ENCODE measurements around the gene C18orf32.
"Not testable (repeated sequence)": the region's sequence is repeated elsewhere in the genome, so short reads cannot be mapped to it uniquely, and the experiment has no call there.

Gene C18orf32

DNA sequence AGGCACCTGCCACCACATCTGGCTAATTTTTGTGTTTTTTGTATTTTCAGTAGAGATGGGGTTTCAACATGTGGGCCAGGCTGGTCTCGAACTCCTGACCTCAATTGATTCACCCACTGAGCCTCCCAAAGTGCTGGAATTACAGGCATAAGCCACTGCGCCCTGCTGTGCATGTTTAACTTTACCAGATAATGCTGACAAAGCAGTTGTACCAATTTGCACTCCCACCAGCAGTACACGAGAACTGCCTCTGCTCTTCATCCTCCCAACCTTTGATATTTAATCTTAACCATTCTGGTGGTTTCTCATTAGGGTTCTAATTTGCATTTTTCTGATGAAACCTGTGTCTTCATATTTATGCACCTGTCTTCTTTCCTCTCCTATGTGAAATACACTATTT, 14.6 kb downstream of the C18orf32 start:
- no peak for DNase-seq (ENCODE audit: low read depth in 3 of 3, low spot score in 1 of 3)

DNA sequence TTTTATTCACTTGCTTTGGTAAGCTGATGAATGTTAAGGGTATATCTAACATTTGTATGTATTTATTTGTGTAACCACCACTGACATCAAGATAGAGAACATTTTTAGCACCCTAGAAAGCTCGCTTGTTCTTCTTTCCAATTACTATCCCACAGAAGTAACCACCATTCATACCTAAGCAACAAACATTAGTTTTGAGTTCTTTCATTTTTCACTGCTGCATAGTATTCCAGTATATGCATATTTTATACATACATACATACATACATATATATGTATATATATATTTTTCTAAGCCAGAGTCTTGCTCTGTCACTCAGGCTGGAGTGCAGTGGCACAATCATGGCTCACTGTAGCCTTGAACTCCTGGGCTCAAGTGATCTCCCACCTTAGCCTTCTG, 15.5 kb downstream of the C18orf32 start:
- no peak for DNase-seq (ENCODE audit: low read depth in 3 of 3, low spot score in 1 of 3)

DNA sequence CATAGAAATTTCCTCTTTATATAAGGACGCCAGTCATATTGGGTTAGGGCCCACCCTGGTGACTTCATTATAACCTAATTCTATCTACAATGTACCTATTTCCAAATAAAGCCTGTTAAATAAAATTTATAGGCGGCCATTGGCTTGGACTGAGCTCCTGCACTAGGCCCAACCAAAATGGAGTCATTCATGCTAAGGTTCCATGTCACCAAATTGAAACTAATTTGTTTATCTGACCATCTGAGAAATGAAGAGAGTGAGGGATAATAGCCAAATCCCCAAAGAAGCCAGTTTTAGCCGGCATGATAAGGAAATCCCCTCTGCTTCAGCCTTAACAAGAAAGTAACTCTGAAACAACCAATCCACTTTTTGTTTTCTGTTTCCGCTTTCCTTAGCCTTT, 19.4 kb downstream of the C18orf32 start:
- no peak for DNase-seq (ENCODE audit: low read depth in 3 of 3, low spot score in 1 of 3)

DNA sequence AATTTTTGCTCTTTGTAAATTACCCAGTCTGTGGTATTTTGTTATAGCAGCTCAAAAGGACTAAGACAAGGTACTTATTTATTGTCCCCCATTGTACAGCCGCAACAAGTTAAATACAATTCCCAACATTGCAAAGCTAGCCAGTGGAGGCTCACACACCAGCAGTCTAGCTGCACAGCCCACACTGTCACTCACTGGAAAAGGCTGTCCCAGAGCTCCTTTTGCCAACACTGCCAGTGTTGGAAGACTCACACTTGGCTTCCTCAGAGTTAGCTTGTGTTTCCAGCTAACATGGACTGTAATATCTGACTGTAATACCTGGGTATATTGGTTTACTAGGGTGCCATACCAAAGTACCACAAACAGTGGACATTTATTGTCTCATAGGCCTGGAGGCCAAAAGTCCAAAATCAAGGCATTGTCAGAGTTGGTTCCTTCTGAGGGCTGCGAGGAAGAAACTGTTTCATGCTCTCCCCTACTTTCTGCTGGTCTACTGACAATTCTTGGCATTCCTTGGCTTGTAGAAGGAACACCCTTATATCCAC, 19.9 kb downstream of the C18orf32 start:
- DNase-seq (ENCODE audit: low read depth in 3 of 3, low spot score in 1 of 3): no peak

DNA sequence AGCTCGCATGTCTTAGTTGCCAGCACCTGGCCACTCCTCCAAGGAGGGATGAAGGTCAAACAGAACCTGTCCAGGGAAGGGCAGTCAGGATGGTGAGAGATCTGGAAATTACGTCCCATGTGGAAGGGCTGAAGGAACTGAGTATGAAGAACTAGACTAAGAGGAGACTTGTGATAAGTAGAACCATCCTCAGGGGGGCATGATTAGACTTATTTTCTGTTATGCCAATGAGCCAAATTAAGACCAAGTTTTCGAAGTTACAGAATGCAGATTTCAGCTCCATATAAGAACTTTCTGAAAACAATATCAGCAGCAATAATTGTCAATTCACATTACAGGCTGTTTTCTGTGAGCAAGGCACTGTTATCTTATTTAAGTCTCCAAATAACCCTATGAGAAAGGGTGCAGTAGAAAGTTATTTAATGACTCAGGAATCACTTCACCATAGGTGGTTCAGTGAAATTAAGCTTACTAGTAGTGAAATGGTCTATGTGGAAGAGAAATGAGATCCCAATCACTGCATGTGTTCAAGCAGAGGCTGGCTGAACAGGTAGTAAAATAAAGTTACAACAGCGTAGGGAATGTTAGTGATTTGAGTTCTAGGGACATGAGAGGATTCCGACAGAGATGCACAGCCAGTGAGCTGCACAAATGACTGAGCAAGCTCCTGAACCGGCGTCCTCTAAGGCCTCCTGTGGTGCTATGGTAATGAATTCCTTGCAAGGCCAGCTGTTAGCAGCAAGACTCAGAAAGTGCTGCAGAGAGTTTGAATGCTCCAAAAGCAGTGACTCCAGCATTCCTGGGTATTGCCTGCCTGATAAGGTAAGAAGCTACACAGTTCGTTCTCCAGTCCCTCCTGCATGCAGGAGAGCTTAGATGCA, 22.1 kb downstream of the C18orf32 start:
- DNase-seq (ENCODE audit: low read depth in 3 of 3, low spot score in 1 of 3): no peak

DNA sequence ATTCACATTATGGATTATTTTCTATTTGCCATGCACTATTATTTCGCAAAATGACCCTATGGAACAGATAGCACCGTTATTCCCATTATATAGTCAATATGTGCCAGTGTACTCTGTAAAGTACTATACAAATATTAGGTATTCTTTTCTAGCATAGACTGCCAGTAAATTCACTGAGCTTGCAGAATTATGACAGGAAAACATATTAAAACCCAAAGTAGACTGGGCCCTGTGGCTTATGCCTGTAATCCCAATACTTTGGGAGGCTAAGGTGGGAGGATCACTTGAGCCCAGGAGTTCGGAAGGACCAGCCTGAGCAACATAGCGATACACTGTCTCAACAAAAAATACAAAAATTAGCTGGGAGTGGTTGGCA, 25.4 kb downstream of the C18orf32 start:
- no peak for DNase-seq (ENCODE audit: low read depth in 3 of 3, low spot score in 1 of 3)

DNA sequence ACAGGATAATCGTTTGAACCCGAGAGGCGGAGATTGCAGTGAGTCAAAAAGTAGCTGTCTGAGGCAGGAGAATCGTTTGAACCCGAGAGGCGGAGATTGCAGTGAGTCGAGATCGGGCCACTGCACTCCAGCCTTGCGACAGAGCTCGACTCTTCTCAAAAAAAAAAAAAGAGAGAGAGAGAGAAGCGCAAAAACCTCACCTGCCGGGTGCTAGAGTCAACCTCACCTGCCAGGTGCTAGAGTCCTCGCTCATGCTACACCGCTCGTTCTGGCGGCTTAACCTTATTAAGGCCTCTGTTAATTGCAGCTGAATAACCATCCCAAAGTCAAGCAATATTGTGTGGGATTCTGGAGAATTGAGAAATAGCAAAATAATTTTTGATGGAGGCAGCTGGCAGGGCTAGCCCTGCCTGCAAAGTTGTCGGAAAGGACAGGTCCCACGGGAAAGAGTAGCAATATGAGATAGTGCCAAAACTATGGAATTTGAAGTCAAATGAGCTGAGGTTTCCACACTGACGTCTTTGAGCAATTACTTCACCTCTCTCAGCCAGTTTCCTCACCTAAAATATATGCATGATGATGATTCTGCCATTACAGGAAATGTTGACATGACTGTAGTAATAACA, 25.9 kb downstream of the C18orf32 start:
- peak in 1 of 3 donors; percentile 3 for DNase-seq (ENCODE audit: low read depth in 3 of 3, low spot score in 1 of 3)

DNA sequence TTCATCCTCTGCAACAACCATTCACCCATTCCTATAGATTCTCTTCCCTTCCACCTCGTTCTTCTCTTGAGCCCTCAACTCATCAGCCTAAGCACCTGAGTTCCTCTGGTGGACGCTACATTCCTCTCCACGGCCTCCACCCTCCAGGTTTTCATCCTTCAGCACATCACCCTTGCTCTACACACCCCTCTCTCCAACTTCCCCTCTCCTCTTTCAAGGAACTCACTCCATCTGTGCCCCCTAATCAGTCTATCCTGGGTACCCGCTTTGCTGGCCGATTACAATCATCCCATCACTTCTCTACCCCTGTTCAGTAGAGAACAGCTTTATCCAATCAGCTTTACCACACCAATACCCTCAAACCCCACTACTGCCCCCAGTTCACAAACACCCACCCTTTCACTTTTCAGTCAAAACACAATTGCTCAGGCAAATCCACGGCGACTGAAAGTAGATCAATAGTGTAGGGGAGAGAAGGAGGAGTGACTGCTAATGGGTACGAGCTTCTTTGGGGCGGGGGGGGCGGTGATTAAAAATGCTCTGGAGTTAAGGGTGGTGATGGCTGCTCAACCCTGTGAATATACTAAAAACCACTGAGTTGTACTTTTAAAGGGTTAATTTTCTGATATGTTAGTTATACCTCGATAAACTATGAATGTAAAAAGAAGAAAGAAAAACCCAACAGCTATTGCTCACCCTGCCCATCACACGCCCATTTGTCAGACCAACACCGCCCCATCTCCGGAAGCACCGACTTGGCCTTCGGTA, 27.4 kb downstream of the C18orf32 start:
- peak in 1 of 3 donors; percentile 9 for DNase-seq (ENCODE audit: low read depth in 3 of 3, low spot score in 1 of 3)

DNA sequence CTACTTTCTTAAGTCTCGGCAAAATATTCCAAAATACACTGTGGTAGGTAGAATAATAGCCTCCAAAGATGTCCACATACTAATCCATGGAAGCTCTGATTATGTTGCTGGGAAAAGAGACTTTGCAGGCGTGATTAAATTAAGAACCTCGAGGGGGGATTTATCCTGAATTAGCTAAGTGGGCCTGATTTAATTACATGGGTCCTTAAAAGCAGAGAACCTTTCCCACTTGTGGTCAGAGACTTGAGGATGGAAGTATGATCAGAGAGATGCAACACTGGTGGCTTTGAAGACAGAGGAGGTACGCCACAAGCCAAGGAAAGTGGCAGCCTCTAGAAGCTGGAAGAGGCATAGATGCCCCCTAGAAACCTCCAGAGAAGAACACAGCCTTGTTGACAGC, 29.4 kb downstream of the C18orf32 start:
- DNase-seq (ENCODE audit: low read depth in 3 of 3, low spot score in 1 of 3): no peak

DNA sequence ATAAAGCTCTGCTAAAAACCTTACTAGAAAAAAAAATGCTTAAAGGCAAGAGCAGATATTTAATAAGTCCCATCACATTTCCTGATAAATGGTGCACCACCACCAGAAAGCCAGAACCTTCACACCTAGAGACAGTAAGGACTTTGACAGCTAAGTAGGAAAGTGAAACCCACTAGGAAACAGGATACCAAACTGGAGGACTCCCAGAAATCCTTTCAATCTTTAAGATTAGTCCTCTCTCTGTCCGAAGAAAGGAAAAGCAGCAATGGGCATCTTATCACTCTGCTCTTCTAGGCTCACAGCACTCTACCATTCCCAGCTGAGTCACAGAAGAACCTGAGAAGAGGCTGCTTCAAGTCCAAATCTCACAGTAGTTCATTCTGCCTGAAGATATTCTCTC, 30.2 kb downstream of the C18orf32 start:
- DNase-seq (ENCODE audit: low read depth in 3 of 3, low spot score in 1 of 3): no peak

DNA sequence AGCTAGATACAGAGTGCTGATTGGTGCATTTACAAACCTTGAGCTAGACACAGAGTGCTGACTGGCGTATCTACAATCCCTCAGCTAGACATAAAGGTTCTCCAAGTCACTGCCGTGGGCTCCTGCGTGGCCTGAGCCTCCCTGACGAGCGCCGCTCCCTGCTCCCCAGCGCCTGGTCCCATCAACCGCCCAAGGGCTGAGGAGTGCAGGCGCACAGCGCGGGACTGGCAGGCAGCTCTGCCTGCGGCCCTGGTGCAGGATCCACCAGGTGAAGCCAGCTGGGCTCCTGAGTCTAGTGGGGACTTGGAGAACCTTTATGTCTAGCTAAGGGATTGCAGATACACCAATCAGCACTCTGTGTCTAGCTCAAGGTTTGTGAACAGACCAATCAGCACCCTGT, 34.5 kb downstream of the C18orf32 start:
- not testable (repeated sequence) for DNase-seq (ENCODE audit: low read depth in 3 of 3, low spot score in 1 of 3)

DNA sequence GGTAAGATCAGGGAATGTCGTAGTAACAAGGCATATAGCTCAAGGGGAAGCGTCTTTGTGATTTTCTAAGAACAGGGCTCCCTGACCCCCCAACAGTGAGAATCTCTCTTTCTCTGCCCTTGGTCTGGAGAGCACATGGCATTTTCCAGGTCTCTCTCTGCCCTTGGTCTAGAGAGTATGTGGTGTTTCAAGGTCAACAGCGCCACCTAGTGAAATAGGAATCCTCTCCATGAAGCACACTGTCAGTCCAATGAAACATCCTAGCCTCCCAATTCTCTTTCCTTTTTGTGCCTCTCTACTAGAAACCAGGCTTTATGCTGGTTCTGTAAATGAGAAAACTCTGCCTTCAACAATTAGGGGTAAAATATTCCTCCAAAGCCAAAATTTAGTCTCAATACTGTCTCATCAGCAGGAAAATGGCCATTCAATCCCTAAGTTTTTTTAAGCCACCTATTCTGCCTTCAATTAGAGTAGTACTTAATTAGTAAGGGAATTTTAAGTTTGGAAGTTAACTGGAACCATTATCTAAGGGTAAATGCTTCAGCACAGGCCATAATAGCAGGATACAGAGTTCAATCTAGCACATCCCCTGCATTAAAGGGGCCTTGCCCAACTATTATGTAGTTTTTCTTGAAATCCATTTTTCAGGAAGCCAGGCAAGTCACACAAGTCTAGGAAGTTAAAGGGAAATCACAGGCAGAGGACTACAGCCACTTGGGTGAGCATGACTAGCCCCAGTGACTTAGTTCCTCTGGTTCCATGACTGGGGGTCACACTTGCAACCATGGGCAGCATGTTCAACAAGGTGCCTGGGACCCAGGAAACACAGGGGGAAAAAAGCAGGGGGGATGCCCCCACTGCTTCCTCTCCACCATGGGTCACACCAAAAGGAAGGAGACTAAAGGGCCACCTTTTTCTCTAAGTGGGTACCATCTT, 39.0 kb downstream of the C18orf32 start:
- no peak for DNase-seq (ENCODE audit: low read depth in 3 of 3, low spot score in 1 of 3)

DNA sequence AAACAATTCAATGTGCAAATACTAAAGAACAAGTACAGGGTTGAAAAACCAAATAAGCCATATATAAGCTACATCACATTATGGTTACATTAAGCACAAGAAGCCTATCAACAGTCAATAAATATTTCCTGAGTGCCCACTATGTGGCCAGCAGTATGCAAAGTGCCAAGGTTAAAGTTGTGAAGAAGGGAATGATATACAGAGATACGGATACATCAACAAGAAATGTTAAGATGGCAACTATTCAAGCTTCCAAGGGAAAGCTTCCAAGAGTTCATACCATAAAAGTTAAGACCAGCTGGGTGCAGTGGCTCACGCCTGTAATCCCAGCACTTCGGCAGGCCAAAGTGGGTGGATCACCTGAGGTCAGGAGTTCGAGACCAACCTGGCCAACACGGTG, 40.6 kb downstream of the C18orf32 start:
- DNase-seq (ENCODE audit: low read depth in 3 of 3, low spot score in 1 of 3): no peak

DNA sequence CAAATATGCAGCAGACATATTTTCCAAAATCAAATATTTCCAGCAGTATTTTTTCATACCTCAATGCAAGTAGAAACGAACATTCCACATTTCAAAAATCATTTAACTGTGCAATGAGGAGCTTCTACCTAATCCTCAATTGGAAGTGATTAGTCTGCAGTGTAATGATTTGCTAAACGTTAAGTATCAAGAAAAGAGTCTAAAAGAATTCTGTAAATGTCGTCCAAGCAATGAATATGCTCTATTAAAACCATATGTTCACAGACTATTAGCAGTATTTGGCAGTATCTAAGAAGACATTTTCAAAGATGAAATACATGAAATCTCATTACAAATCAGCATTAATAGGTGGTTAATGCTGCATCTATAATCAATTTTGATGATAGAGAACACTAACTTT, 42.5 kb downstream of the C18orf32 start:
- no peak for DNase-seq (ENCODE audit: low read depth in 3 of 3, low spot score in 1 of 3)

DNA sequence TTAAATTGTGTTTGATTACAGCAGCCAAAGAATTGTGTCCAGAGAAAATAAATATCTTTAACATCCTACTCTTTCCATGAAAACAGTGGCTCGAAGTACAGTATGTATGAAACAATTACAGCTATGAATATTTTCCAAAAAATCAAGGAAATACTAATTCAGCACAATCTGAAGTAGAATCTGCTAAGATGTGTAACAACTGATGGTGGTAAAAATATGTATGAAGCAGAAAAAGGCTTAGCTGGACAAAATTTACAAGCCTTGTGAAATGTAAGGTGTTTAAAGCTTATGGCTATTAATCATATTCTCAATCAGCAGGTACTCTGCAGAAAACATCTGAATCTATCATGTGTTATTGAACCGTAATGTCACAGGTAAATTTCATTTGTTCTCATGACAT, 43.2 kb downstream of the C18orf32 start:
- DNase-seq (ENCODE audit: low read depth in 3 of 3, low spot score in 1 of 3): no peak

DNA sequence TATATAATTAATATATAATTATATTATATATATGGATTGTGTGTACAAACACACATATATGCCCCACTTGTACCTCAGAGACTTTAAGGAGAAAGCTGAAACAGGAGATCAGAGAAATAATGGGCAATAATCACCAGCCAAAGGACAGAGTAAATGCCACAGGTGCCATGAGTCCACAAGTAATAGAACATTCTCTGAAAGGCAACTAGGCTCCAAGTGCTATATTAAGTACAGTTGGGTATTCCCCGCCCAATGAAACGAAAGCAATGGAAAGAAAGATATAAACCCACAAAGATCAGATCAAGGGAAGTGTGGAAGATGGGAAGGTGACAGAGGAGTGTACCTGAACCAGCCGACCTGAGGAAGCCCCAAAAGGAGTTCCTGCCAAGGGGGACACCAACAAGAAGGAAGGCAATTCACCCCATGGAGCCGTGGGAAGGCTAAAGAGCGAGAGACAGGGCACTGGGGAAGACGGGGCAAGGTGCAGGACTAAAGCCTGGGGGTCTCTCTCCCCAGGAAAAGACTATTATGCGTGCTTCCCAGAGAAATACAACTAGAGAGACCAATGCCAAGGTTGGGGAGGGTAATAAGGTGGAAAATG, 45.6 kb downstream of the C18orf32 start:
- no peak for DNase-seq (ENCODE audit: low read depth in 3 of 3, low spot score in 1 of 3)

DNA sequence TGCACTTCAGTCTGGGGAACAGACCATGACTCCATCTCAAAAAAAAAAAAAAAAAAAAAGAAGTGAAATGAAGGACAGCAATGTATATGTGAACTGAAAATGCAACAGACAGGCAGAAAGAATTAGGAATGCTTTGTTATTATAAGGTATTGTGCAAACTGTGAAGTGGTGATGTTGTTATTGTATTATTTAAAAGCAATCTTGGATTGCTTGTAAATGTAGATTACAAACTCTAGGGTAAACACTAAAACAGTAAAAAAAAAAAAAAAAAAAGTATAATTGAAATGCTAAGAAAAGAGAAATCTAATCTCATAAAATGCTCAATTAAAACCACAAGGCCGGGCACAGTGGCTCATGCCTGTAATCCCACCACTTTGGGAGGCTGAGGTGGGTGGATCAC, 51.9 kb downstream of the C18orf32 start:
- DNase-seq (ENCODE audit: low read depth in 3 of 3, low spot score in 1 of 3): no peak

DNA sequence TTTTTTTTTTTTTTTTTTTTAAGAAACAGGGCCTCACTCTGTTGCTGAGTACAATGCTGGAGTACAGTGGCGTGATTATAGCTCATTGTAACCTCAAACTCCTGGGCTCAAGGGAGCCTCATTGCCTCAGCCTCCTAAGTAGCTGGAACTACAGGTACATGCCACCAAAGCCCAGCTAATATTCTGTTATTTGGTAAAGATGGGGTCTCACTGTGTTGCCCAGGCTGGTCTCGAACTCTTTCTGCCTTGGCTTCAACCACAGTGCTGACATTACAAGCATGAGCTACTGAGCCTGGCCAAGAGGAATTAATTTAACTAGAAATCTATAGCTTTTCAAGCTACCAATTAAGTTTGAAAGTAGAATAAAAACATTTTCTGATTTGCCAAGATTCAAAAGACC, 54.4 kb downstream of the C18orf32 start:
- no peak for DNase-seq (ENCODE audit: low read depth in 3 of 3, low spot score in 1 of 3)

DNA sequence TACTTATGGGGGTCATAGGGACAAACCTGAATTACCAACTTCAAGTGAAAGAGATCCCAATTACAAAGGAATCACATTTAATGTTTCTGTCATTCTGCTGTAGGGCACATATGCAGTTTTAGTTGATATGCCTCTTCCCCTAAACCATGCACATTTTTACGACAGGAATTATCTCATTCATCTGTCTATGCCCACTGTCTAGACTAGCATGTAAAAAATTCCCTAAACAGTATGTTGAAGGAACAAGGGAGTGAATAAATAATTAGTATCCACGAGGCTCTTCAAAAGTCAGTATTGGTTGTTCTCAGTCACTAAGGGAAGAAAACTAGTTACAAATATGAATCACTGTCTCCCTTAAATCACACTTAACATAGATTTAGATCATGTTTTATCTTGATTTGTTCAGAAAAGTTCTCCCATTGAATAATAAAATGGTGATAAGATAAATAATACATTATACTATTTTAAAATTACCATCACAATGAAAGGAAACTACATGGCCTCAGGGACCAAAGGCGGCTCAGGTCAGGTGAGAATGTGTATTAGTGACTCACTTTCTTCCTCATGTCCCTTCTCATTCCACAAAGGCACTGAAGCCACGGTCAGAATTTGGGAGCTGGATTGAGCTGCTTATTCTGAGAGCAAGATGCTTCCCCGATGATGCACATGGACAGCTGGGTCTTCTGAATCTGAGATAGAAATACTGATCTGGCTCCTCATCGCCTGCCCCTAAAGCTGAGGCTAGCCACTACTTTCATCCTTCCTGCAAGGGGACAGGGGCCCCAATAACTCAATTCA, 55.7 kb downstream of the C18orf32 start:
- DNase-seq (ENCODE audit: low read depth in 3 of 3, low spot score in 1 of 3): no peak
